HFFc6 (cell line): Measurements from ENCODE around the gene SNTG2. TPM values are rescaled to one million over a fixed set of nuclear protein-coding genes. Genes with fewer than 3 reads are reported as not detected.

Experiments used
- DNase-seq: peaks from one replicate; pipeline ENCODE4 v3.0.0-alpha.2; 2018
- H3K27ac Mint-ChIP-seq: 2 replicates; pipeline ENCODE4 v1.8.0; 2020; ENCODE audit warnings: mild to moderate bottlenecking, mixed read lengths
- H3K27me3 Mint-ChIP-seq: 2 replicates; pipeline ENCODE4 v1.8.0; 2021; ENCODE audit warnings: mild to moderate bottlenecking, moderate library complexity, mixed read lengths; ENCODE audit not compliant: insufficient read depth
- H3K36me3 Mint-ChIP-seq: 2 replicates; pipeline ENCODE4 v1.8.0; 2021; ENCODE audit warnings: low read depth, mixed read lengths
- H3K4me1 Mint-ChIP-seq: 2 replicates; pipeline ENCODE4 v1.8.0; 2020; ENCODE audit warnings: low read depth, mixed read lengths
- H3K4me3 Mint-ChIP-seq: 2 replicates; pipeline ENCODE4 v1.8.0; 2020; ENCODE audit warnings: mild to moderate bottlenecking, moderate library complexity, mixed read lengths
- H3K9me3 Mint-ChIP-seq: 2 replicates; pipeline ENCODE4 v1.8.0; 2020; ENCODE audit warnings: mild to moderate bottlenecking, mixed read lengths
- total RNA-seq, 6 experiments: library from RNA; stranded (reverse); fragmentation: NEBNext Ultra II Directional; extraction: Animal tissue kit (Norgen Biotek cat#: 25700); gene quantifications; 2 replicates in 1 of 6; 3 replicates in 5 of 6; pipeline ENCODE4 v1.2.3, GENCODE V29; 2021
- TF ChIP-seq, protein P1 (sequence below): fragments of 200-600 bp; sonication (generic); IDR thresholded peaks from 2 replicates; pipeline ENCODE4 v1.5.0; 2021; ENCODE audit warnings: antibody characterized with exemption, mild to moderate bottlenecking

SNTG2 gene
- total RNA-seq, 6 experiments from 2014 or later = not detected

GRCh38 chr2:922185-922584 lies 28.5 kb upstream of the SNTG2 start:
- H3K27me3 Mint-ChIP-seq = peaks cover 5% of the 10 kb centered on the region
- DNase-seq = no peak
- H3K4me3 Mint-ChIP-seq = no peak overlapping the region
- H3K36me3 Mint-ChIP-seq = 0 out of 2 replicates have a peak, but pooled peaks cover 5% of the 10 kb centered on the region
- TF ChIP-seq, protein P1, sequence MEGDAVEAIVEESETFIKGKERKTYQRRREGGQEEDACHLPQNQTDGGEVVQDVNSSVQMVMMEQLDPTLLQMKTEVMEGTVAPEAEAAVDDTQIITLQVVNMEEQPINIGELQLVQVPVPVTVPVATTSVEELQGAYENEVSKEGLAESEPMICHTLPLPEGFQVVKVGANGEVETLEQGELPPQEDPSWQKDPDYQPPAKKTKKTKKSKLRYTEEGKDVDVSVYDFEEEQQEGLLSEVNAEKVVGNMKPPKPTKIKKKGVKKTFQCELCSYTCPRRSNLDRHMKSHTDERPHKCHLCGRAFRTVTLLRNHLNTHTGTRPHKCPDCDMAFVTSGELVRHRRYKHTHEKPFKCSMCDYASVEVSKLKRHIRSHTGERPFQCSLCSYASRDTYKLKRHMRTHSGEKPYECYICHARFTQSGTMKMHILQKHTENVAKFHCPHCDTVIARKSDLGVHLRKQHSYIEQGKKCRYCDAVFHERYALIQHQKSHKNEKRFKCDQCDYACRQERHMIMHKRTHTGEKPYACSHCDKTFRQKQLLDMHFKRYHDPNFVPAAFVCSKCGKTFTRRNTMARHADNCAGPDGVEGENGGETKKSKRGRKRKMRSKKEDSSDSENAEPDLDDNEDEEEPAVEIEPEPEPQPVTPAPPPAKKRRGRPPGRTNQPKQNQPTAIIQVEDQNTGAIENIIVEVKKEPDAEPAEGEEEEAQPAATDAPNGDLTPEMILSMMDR = no peak
- H3K27ac Mint-ChIP-seq = no peak overlapping the region
- no peaks in the 10 kb centered on the region for H3K4me1 Mint-ChIP-seq
- no peaks in the 10 kb centered on the region; the same call in 1 of the 2 replicates for H3K9me3 Mint-ChIP-seq

DNA sequence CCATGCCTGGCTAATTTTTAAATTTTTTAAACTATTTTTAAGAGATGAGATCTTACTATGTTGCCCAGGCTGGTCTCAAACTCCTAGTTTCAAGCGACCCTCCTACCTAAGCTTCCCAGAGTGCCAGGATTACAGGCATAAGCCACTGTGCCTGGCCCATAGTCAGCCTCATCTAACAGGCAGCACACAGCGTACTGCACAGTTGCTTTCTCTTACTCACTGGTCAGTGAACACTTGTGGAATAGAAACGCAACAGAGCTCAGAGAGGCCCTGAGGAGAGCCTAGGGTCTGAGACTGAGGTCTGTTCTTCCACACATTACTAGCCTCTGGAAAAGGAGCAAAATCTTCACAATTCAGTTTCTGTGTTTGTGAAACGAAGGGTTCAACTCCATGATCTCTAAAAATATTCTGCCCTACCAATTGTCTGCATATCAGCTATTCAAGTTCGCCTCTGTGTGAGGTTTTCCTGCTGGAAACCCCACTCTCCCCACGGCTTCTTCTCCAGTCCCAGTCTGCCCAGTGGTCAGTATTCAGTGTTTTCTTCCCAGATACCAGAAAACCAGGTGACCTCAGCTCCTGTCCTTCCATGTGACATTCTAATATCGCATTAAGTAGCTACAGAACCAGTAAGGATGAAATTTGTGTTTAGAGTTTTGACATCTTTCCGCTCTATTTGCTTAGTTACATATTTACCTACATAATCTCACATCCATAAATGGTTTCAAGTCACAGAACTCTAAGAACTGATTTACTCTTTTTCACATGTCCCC lies 26.6 kb upstream of the SNTG2 start:
- TF ChIP-seq, protein P1 = no peak
- no peak for DNase-seq
- no peak overlapping the region for H3K4me3 Mint-ChIP-seq
- H3K9me3 Mint-ChIP-seq = no peaks in the 10 kb centered on the region; the same call in 1 of the 2 replicates
- H3K4me1 Mint-ChIP-seq = no peaks in the 10 kb centered on the region
- H3K27ac Mint-ChIP-seq = no peak overlapping the region
- 0 out of 2 replicates have a peak, but pooled peaks cover 5% of the 10 kb centered on the region for H3K36me3 Mint-ChIP-seq
- peaks cover 5% of the 10 kb centered on the region for H3K27me3 Mint-ChIP-seq

- H3K4me1 Mint-ChIP-seq = no peaks in the 10 kb centered on the region
- 0 out of 2 replicates have a peak, but pooled peaks cover 5% of the 10 kb centered on the region for H3K36me3 Mint-ChIP-seq
- peaks cover 5% of the 10 kb centered on the region for H3K27me3 Mint-ChIP-seq
- no peak overlapping the region for H3K4me3 Mint-ChIP-seq
- TF ChIP-seq, protein P1 = no peak
- no peak for DNase-seq
- no peak overlapping the region for H3K27ac Mint-ChIP-seq
- peaks cover 2% of the 10 kb centered on the region; the same call in 1 of the 2 replicates for H3K9me3 Mint-ChIP-seq
Observed at GRCh38 chr2:924701-925100, 25.9 kb upstream of the SNTG2 start.

DNA sequence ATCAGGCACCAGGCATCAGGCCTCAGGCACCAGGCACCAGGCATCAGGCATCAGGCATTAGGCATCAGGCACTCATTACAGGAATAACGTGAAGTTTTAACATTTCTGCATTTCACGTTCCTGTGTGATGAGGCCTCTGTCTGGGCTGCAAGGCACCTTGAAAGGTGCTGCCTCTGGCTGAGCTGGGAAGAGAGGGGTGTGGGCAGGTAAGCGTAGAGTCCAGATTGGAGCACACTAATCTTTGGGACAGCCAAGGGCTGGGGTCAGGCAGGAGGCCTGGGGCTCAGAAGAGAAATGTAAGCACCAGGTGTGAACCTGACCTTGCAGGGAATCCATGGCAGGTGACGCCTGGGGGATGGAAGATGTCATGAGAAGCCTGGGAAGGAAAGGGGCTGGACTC lies 25.3 kb upstream of the SNTG2 start:
- DNase-seq = no peak
- Mint-ChIP-seq H3K27ac (no peak overlapping the region), H3K4me3 (no peak overlapping the region), H3K27me3 (peaks cover 5% of the 10 kb centered on the region), H3K9me3 (peaks cover 8% of the 10 kb centered on the region), H3K36me3 (0 out of 2 replicates have a peak, but pooled peaks cover 5% of the 10 kb centered on the region), H3K4me1 (no peaks in the 10 kb centered on the region)
- TF ChIP-seq, protein P1 = no peak

DNA sequence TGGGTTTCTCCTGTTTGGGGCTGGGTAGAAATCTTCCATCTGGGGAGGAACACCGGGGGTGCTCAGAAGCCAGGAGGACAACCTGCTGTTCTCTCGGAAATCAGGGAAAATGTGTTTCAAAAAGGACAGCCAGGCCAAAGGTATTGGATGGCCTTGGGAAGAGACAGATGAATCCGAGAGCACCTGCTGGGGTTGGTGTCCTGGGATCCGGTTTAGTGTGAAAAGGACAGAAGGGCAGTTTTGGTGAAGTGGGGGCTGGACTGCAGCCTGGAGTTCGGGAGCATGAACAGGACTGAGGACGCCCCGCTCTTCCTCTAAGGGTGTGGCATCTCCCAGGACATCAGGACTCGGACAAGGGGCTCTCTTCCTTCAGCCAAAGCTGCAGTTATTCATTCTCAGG lies 24.9 kb upstream of the SNTG2 start:
- Mint-ChIP-seq H3K4me1 (no peaks in the 10 kb centered on the region), H3K27ac (no peak overlapping the region), H3K36me3 (peaks cover 5% of the 10 kb centered on the region; the same call in 1 of the 2 replicates), H3K27me3 (peaks cover 5% of the 10 kb centered on the region), H3K9me3 (peaks cover 12% of the 10 kb centered on the region), H3K4me3 (no peak overlapping the region)
- no peak for DNase-seq
- TF ChIP-seq, protein P1 = no peak
